PC-3 (cell line): Measurements from ENCODE around the gene GRM6.

Experiments
- EZH2 ChIP-seq: fragments of 300-600 bp; sonication (generic); IDR thresholded peaks from one replicate; pipeline ENCODE4 v1.6.1; 2017; ENCODE audit warnings: antibody characterized with exemption, mild to moderate bottlenecking, low read length; ENCODE audit not compliant: unreplicated experiment
- TF ChIP-seq, protein P1 (sequence below): fragments of 300-600 bp; sonication (generic); conservative IDR thresholded peaks from 2 replicates; pipeline ENCODE4 v1.5.1; 2017; ENCODE audit warnings: antibody characterized with exemption, low read depth, mild to moderate bottlenecking, low read length

- TF ChIP-seq, protein P1, sequence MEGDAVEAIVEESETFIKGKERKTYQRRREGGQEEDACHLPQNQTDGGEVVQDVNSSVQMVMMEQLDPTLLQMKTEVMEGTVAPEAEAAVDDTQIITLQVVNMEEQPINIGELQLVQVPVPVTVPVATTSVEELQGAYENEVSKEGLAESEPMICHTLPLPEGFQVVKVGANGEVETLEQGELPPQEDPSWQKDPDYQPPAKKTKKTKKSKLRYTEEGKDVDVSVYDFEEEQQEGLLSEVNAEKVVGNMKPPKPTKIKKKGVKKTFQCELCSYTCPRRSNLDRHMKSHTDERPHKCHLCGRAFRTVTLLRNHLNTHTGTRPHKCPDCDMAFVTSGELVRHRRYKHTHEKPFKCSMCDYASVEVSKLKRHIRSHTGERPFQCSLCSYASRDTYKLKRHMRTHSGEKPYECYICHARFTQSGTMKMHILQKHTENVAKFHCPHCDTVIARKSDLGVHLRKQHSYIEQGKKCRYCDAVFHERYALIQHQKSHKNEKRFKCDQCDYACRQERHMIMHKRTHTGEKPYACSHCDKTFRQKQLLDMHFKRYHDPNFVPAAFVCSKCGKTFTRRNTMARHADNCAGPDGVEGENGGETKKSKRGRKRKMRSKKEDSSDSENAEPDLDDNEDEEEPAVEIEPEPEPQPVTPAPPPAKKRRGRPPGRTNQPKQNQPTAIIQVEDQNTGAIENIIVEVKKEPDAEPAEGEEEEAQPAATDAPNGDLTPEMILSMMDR = no peak
- TF ChIP-seq EZH2 = no peak
Observed at GRCh38 chr5:178941361-178941760, 53.8 kb downstream of the GRM6 start.
